GM23248 (cell line): Measurements from ENCODE around the gene DMTF1.

Experiments
- EZH2 ChIP-seq: fragments of 200-600 bp; sonication (generic); IDR thresholded peaks from 2 replicates; pipeline ENCODE4 v1.6.1; 2018; ENCODE audit warnings: antibody characterized with exemption, mild to moderate bottlenecking; ENCODE audit not compliant: insufficient read depth, poor library complexity, severe bottlenecking
- EZH2phosphoT487 ChIP-seq: fragments of 200-600 bp; sonication (generic); IDR thresholded peaks from 2 replicates; pipeline ENCODE4 v1.6.1; 2018; ENCODE audit warnings: antibody characterized with exemption, moderate library complexity, mild to moderate bottlenecking, low read depth; ENCODE audit not compliant: insufficient read depth

GRCh38 chr7:87139514-87139913 lies 12.7 kb upstream of the DMTF1 start:
- TF ChIP-seq EZH2 (no peak), EZH2phosphoT487 (no peak)
